Right lobe of liver (tissue), 6 donors: ENCODE results near the gene PARD6B. TPM values are rescaled to one million over a fixed set of nuclear protein-coding genes. Genes with fewer than 3 reads are reported as not detected.

Experiments
- ATAC-seq, 4 donors: fragments of 200-7000 bp; cut with Tn5 transposase; one replicate each; pipeline ENCODE4 v1.9.1; 2020; ENCODE audit warnings: mild to moderate bottlenecking in 4 of 4, moderate library complexity in 4 of 4
- DNase-seq, 3 donors: peaks; one replicate each; pipeline ENCODE4 v3.0.0-alpha.2; 2020
- H3K27ac ChIP-seq, 3 donors: fragments of 200-600 bp; one replicate each; pipeline ENCODE4 v1.8.0; 2022
- H3K27me3 ChIP-seq, 2 donors: fragments of 200-600 bp; one replicate each; pipeline ENCODE4 v1.8.0; 2022
- H3K36me3 ChIP-seq, 4 donors: fragments of 200-600 bp; sonication (generic) in 1 of 4; one replicate each; pipeline versions ENCODE4 v1.5.1 to v1.8.0; 2017 to 2022; ENCODE audit warnings: control low read depth in 1 of 4
- H3K4me1 ChIP-seq, 4 donors: fragments of 200-600 bp; sonication (generic) in 1 of 4; one replicate each; pipeline versions ENCODE4 v1.5.1 to v1.8.0; 2017 to 2022; ENCODE audit warnings: control low read depth in 1 of 4
- H3K4me3 ChIP-seq, 3 donors: fragments of 200-600 bp; one replicate each; pipeline ENCODE4 v1.8.0; 2022
- H3K9me3 ChIP-seq, 4 donors: fragments of 200-600 bp; sonication (generic) in 1 of 4; one replicate each; pipeline versions ENCODE4 v1.5.1 to v1.8.0; 2017 to 2022; ENCODE audit warnings: control low read depth in 1 of 4
- POLR2A ChIP-seq: fragments of 450-650 bp; IDR thresholded peaks from one replicate; pipeline ENCODE4 v1.6.1; 2017; ENCODE audit warnings: antibody characterized with exemption, mild to moderate bottlenecking
- WGBS: methylation state at CpG from one replicate; pipeline ENCODE4 v1.1.6; 2018; ENCODE audit warnings: low coverage, low lambda C conversion rate; ENCODE audit not compliant: insufficient coverage; ENCODE audit errors: missing lambda C conversion rate; 5-methylcytosine and 5-hydroxymethylcytosine counted together
- intact Hi-C, 2 donors: fragments of 100-400 bp; cut with DNase I; formaldehyde crosslinking; loops; one replicate each; pipeline versions ENCODE4 v1.11.2 to v1.14.1; 2022
- total RNA-seq, 6 experiments: library from RNA; depleted of rRNA in 2 of 6; stranded (reverse); fragments of >200 nt in 2 of 6; fragmentation: NEBNext Ultra II Directional in 3 of 6; extraction: Animal tissue kit (Norgen Biotek cat#: 25700) in 3 of 6; gene quantifications; one replicate each; pipeline versions ENCODE4 v1.1.0 to v1.2.4, GENCODE V29; 2016 to 2023
- TF ChIP-seq, protein P1 (sequence below), 4 donors: fragments of 200-600 bp in 3 of 4; fragments of 450-650 bp in 1 of 4; IDR thresholded peaks; one replicate each; pipeline versions ENCODE4 v1.5.1 to v1.8.0; 2016 to 2022; ENCODE audit warnings: antibody characterized with exemption in 4 of 4, mild to moderate bottlenecking in 2 of 4
- donor health status: DM: no; HTN: yes; CAD: no.
- donor health status: DM: no; HTN: no; CAD: no.
- donor health status: DM: no; HTN: no; CAD: no.
- donor health status: DM: no; HTN: yes; CAD: no.
- donor health status: DM: no; HTN: yes; CAD: no.

The PARD6B gene
- total RNA-seq, 6 experiments from 2014 or later: 6.6 to 11.1 (median 8.5) TPM

DNA sequence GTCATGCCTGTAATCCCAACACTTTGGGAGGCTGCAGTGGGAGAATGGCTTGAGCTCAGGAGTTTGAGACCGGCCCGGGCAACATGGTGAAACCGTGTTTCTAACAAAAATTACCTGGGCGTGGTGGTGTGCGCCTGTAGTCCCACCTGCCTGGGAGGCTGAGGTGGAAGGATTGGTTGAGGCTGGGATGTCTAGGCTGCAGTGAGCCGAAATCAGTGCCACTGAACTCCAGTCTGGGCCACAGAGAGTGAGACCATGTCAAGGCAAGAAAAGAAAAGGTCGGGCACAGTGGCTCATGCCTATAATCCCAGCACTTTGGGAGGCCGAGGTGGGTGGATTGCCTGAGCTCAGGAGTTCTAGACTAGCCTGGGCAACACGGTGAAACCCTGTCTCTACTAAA, 55.3 kb downstream of the PARD6B start:
- TF ChIP-seq, protein P1, sequence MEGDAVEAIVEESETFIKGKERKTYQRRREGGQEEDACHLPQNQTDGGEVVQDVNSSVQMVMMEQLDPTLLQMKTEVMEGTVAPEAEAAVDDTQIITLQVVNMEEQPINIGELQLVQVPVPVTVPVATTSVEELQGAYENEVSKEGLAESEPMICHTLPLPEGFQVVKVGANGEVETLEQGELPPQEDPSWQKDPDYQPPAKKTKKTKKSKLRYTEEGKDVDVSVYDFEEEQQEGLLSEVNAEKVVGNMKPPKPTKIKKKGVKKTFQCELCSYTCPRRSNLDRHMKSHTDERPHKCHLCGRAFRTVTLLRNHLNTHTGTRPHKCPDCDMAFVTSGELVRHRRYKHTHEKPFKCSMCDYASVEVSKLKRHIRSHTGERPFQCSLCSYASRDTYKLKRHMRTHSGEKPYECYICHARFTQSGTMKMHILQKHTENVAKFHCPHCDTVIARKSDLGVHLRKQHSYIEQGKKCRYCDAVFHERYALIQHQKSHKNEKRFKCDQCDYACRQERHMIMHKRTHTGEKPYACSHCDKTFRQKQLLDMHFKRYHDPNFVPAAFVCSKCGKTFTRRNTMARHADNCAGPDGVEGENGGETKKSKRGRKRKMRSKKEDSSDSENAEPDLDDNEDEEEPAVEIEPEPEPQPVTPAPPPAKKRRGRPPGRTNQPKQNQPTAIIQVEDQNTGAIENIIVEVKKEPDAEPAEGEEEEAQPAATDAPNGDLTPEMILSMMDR (IDR thresholded peaks at IDR 0.05): no peak
- TF ChIP-seq POLR2A: no peak
- intact Hi-C loops: no loop called here
- DNase-seq (no peak), ATAC-seq (no peak)
- H3K27me3 ChIP-seq: no peaks in the 10 kb centered on the region
- H3K4me1 ChIP-seq: peaks cover 0 to 11% (median 2%) of the 10 kb centered on the region in 4 donors
- H3K9me3 ChIP-seq: no peaks in the 10 kb centered on the region
- H3K27ac ChIP-seq: no peak overlapping the region
- H3K4me3 ChIP-seq: no peak overlapping the region
- 88% methylated on average over 4 of the region's 9 CpGs for WGBS
- no peaks in the 10 kb centered on the region for H3K36me3 ChIP-seq

DNA sequence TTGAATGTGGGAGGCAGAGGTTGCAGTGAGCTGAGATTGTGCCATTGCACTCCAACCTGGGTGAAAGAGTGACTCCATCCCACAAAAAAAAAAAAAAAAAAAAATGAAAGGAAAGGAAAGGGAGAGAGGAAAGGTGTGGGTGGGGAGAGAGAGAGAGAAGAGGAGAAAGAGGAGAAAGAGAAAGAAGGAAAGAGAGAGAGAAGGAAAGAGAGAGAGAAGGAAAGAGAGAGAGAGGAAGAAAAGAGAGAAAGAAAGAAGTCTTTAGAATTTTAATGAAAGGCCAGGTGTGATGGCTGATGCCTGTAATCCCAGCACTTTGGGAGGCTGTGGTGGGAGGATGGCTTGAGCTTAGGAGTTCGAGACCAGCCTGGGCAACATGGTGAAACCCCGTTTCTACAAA, 55.8 kb downstream of the PARD6B start:
- WGBS: 100% methylated on average over 1 of the region's 2 CpGs
- H3K4me1 ChIP-seq: peaks cover 0 to 11% (median 2%) of the 10 kb centered on the region in 4 donors
- intact Hi-C loops: no loop called here

DNA sequence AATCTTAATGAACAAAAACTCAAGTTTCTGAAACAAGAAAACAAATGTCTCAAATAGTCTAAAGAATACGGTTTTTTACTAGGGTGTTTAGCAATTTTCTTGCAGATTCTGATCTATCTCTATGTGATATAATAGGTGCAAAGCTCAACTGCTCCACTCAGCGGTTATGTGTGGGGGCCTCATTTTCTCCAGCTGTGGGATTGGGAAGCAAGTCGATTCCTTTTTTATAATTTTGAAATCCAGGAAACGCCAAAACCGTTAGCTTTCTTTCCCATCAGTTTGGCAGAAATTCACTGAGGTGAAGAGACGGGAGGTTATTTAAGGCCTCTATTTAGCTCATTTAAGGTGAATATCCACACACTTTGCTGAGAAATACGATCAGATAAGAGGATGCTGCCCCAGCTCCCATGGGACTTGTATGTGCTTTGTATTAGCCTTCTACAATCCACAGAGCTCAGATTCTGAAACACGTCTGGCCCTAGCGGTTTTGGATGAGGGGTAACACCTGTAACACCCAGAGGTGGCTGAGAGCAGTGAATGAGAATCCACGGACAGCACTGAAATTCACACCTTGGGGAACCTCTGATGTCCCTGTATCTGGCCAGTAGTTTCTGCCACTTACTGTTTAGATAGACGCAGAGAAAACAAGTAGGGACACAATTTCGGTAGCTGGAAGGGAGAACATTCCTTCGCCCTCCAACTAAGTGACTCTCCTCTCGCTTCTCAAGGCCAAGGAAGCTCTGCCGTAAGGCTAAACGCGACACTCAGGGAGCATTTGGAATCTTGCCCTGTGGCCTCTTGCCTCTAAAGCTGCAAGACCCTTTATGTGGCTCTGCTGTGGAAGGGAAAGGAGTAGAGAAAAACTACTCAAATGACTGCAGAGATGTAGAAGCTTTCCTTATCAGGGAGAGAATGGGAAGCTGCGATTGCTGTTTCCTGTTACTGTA, 56.9 kb downstream of the PARD6B start:
- H3K27ac ChIP-seq: peak overlapping the region in 1 of 3 donors; percentile 23
- 38% methylated on average over 16 of the region's 18 CpGs for WGBS
- peak; percentile 62 to 74 (median 64) for ATAC-seq
- peak in 1 of 3 donors; percentile 58 for DNase-seq
- H3K9me3 ChIP-seq: no peaks in the 10 kb centered on the region
- H3K4me1 ChIP-seq: peaks cover 0 to 11% (median 2%) of the 10 kb centered on the region in 4 donors
- H3K4me3 ChIP-seq: no peak overlapping the region
- intact Hi-C loops: no loop called here
- no peaks in the 10 kb centered on the region for H3K27me3 ChIP-seq
- TF ChIP-seq, protein P1 (IDR thresholded peaks at IDR 0.05): peak; percentile 36 to 64 (median 51)
- TF ChIP-seq POLR2A: no peak
- no peaks in the 10 kb centered on the region for H3K36me3 ChIP-seq

More for the DNA sequence above, 55.8 kb downstream of the PARD6B start:
- TF ChIP-seq, protein P1 (IDR thresholded peaks at IDR 0.05): no peak
- no peak for TF ChIP-seq POLR2A
- Histone ChIP-seq H3K27ac (no peak overlapping the region), H3K36me3 (no peaks in the 10 kb centered on the region), H3K9me3 (no peaks in the 10 kb centered on the region), H3K4me3 (no peak overlapping the region), H3K27me3 (no peaks in the 10 kb centered on the region)
- DNase-seq: no peak
- no peak for ATAC-seq

DNA sequence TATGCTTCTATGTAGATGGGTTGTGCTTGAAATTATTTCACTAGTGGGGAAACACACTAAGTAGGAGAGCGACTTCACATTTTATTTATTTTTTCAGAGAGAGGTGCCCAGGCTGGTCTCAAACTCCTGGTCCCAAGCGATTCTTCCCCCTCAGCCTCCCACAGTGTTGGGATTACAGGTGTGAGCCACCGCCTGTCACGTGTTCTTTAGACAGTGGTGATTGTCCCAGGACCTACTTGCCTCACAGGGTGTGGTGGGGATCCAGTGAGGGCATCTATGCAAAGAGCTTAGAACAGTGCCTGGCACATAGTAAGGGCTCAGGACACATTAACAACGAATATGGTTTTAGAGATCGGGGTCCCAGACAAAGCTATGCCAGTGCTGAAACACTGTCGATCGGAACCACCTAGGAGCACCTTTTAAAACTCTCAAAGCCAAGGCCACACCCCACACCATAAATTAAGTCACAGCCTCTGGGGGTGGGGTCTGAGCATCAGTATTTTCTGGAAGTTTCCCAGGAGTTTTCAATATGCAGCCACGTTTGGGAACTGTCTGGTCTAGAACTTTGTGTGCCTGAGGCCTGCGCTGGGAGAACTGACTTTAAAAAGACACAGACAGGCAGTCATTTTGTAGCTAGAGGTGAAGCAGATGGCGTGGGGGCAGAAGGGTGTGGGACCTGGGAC, 58.7 kb downstream of the PARD6B start:
- intact Hi-C loops: no loop called here
- no peak overlapping the region for H3K4me3 ChIP-seq
- no peaks in the 10 kb centered on the region for H3K9me3 ChIP-seq
- H3K36me3 ChIP-seq: no peaks in the 10 kb centered on the region
- DNase-seq: no peak
- ATAC-seq: no peak
- TF ChIP-seq, protein P1 (IDR thresholded peaks at IDR 0.05): no peak
- no peak for TF ChIP-seq POLR2A
- 69% methylated on average over 7 of the region's 11 CpGs for WGBS
- H3K27me3 ChIP-seq: no peaks in the 10 kb centered on the region
- H3K27ac ChIP-seq: peak overlapping the region in 2 of 3 donors; percentile 6 to 60
- H3K4me1 ChIP-seq: peaks cover 0 to 12% (median 5%) of the 10 kb centered on the region in 4 donors
